HepG2 (cell line): ENCODE results near the gene TIPIN.
A peak's percentile ranks its signal among the peaks of the same experiment; 100 is the strongest.

Source experiments
- HBP1 ChIP-seq: IDR thresholded peaks from 2 replicates; pipeline ENCODE4 v1.6.1; 2016; ENCODE audit warnings: low read depth, control low read depth
- HMGXB4 ChIP-seq, 2 experiments: sonication (generic) in 1 of 2; formaldehyde crosslinking in 1 of 2; IDR thresholded peaks; 2 replicates each; pipeline versions ENCODE4 v1.4.0 to v1.6.1; 2018 to 2020; ENCODE audit warnings: missing genetic modification reagents in 2 of 2, borderline replicate concordance in 1 of 2, low read depth in 1 of 2, mild to moderate bottlenecking in 1 of 2, missing biosample characterization in 1 of 2
- PHF8 ChIP-seq: sonication (generic); formaldehyde crosslinking; IDR thresholded peaks from 2 replicates; pipeline ENCODE4 v1.5.0; 2020; ENCODE audit warnings: missing genetic modification reagents
- POLR2A ChIP-seq, 2 experiments: IDR thresholded peaks; 2 replicates each; pipeline ENCODE4 v1.6.1; 2011; ENCODE audit warnings: low read depth in 2 of 2, low read length in 2 of 2, mild to moderate bottlenecking in 1 of 2, moderate library complexity in 1 of 2; ENCODE audit not compliant: insufficient read depth in 1 of 2
- SMC3 ChIP-seq: IDR thresholded peaks from 2 replicates; pipeline ENCODE4 v1.6.1; 2011; ENCODE audit warnings: low read length, improper control_type of control experiment
- ZBTB10 ChIP-seq: sonication (generic); formaldehyde crosslinking; IDR thresholded peaks from 2 replicates; pipeline ENCODE4 v1.4.0; 2020; ENCODE audit warnings: missing genetic modification reagents, borderline replicate concordance
- ZHX1 ChIP-seq: sonication (generic); formaldehyde crosslinking; IDR thresholded peaks from 2 replicates; pipeline ENCODE4 v1.8.1; 2022; ENCODE audit warnings: low read depth, mild to moderate bottlenecking, missing genetic modification reagents
- ZNF687 ChIP-seq: sonication (generic); formaldehyde crosslinking; IDR thresholded peaks from 2 replicates; pipeline ENCODE4 v1.5.1; 2020; ENCODE audit warnings: mild to moderate bottlenecking, missing genetic modification reagents, moderate library complexity
- ZNF704 ChIP-seq: sonication (generic); formaldehyde crosslinking; IDR thresholded peaks from 2 replicates; pipeline ENCODE4 v1.8.1; 2023; ENCODE audit warnings: mild to moderate bottlenecking, inconsistent platforms, moderate library complexity, missing genetic modification reagents, borderline replicate concordance
- ZNF766 ChIP-seq: sonication (generic); formaldehyde crosslinking; IDR thresholded peaks from 2 replicates; pipeline ENCODE4 v1.5.0; 2020; ENCODE audit warnings: missing genetic modification reagents, borderline replicate concordance
- ZSCAN29 ChIP-seq: sonication (generic); formaldehyde crosslinking; conservative IDR thresholded peaks from 2 replicates; pipeline ENCODE4 v1.4.0; 2020; ENCODE audit warnings: mild to moderate bottlenecking, missing genetic modification reagents

- TF ChIP-seq SMC3 = no peak
- TF ChIP-seq ZHX1 (CRISPR knock-in tag) = peak; percentile 61; the same call in 1 of the 2 replicates
- 0 out of 2 replicates have a peak, but pooled peaks have one; percentile 50 for TF ChIP-seq HBP1 (CRISPR knock-in tag)
- TF ChIP-seq PHF8 (CRISPR knock-in tag) = peak; percentile 85
- peak; percentile 54 to 85 for TF ChIP-seq POLR2A (IDR thresholded peaks at IDR 0.05; ENCODE audit: insufficient read depth in 1 of 2, low read depth in 2 of 2, low read length in 2 of 2)
- TF ChIP-seq ZSCAN29 (CRISPR knock-in tag) = no peak
- TF ChIP-seq ZBTB10 = peak; percentile 47; the same call in 1 of the 2 replicates
- peak in 1 of 2 experiments; percentile 56; a peak in 1 of 4 replicates for TF ChIP-seq HMGXB4 (CRISPR knock-in tag; IDR thresholded peaks at IDR 0.05; ENCODE audit: borderline replicate concordance in 1 of 2, low read depth in 1 of 2)
- TF ChIP-seq ZNF704 = no peak
- TF ChIP-seq ZNF766 (CRISPR knock-in tag) = 0 out of 2 replicates have a peak, but pooled peaks have one; percentile 18
- peak; percentile 82 for TF ChIP-seq ZNF687 (CRISPR knock-in tag)
These were observed 62.9 kb downstream of the TIPIN start, which contains the start of gene DIS3L for GRCh38 chr15:66293419-66294156.
